ENCODE measurements around the gene BRD9.
A peak's percentile ranks its signal among the peaks of the same experiment; 100 is the strongest.
"Not testable (repeated sequence)": the region's sequence is repeated elsewhere in the genome, so short reads cannot be mapped to it uniquely, and the experiment has no call there.

Gene BRD9

DNA sequence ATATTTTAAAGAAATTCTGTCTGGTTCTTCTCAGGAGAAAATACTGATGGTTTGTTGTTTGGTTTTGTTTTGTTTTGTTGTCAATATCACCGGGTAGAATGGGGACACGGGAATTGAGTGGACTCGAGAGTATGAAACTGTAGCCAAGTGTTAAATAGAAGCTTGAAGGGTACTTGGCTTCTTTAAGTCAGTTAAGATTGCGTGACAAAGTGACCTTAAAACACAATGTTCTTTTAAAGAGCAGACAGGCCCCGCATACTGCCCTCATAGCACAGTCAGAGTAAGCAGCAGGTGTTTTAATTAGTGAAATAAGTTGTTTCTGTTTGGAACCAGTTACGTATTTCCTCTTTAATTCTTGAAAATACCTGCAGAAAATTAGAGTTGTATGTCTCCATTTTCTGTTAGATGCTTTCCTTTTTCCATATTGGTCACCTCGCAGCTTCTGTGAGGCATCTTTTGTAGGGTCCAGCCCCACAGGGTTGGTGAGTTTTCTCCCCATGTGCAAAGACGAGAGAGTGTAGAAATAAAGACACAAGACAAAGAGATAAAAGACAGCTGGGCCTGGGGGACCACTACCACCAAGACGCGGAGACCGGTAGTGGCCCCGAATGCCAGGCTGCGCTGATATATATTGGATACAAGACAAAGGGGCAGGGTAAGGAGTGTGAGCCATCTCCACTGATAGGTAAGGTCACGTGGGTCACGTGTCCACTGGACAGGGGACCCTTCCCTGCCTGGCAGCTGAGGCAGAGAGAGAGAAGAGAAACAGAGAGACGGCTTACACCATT, 9.7 kb upstream of the BRD9 start:
- DNase-seq: no peak

DNA sequence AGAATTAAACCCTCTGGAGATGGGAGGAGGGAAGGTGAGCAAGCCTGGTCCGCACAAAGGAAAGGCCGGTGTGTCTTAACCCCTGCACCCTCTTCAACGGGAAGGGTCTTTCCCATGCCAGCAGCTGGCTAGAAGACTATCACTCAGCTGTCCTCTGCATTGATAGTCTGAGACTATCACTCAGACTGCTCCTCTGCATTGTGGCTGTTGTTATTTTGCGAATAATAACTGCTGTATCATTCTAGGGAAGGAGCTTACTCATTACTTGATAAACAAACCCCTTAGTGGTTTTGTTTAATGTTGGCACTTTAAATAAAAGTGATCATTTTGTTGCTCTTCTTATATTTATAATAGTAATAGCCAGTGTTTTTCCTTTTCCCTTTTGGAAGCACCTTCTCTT, 8.2 kb upstream of the BRD9 start:
- no peak for DNase-seq

DNA sequence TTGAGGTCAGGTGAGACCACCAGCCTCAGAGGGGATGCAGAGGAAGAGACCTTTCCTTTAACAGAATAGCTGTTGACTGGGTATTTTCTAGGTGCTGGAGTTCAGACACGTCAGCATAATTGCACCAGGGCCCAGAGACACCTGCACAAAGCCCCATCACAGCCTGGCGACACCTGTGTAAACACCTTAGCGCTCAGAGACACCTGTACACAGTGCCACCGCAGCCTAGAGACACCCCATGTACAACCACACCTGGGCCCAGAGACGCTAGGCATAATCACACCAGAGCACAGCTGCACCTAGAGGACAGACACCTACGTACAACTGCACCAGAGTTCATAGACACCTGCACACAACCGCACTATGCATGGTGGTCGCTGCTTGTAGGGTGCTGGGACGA, 1.1 kb upstream of the BRD9 start:
- peak in 1 of 2 experiments; percentile 36 for DNase-seq

DNA sequence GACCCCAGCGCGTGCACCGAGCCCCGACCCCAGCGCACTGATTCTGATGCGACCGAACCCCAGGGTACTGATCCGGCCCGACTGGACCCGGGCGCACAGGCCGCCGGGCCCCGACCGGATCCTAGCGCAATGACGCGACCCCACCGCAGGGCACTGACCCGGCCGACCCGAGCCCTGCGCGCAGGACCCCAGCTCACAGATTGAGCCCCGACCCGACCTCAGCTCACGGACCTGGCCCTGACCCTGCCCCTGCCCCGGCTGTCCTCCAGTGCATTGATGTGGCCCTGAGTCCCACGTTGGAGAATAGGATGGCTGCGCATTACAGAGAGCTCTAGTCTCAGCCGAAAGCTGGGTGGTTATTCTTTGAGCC, 521 bp upstream of the BRD9 start:
- DNase-seq: peak in 1 of 2 experiments; percentile 12

DNA sequence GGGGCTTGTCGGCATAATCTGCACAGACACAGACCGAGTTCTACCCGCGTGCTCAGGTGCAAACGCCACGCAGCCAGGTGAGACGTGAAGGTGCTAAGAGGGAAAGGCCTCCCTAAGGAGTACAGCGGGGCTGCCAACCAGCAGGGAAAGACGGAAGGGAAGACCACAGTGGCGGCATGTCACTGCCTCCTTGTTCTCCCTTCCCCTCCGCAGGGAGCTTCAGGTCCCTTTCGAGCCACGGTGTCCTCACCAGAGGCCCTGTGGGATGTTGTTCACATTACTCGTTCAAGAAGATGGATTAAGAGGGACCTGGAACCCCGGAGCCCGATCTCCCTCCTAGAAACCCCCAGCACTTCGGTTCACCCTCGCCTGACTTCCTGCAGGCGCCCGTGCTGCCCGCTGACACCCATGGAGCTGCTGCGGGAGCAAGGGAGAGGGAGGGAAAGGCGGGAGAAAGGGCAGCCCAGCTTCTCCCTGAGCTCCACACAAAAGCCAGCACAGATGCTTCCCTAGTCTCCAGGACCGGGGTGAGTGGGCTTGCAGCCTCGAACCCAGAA, 686 bp downstream of the BRD9 start:
- peak in 1 of 2 experiments; percentile 47 for DNase-seq

- DNase-seq: peak; percentile 24 to 72
These were observed 1.3 kb downstream of the BRD9 start for GRCh38 chr5:891117-891836.

GRCh38 chr5:889075-889710, 3.4 kb downstream of the BRD9 start:
- no peak for DNase-seq

DNA sequence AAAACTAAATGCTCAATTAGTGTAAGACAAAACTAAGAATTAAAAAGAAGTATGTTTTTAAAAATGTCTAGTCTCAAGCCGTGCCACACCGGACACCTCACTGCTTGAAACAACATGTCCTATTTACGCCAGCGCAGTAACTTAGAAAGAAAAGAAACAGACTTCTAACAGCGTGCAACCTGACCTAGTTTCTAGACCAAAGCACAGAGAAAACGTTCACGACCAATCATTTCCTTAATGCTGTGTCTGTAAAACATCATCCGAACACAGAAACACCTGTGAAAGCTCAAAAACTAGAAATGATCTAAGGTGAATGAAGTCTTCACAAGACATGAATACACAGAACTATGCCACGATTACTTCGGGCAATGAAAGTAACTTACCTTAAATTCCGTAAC, 4.0 kb downstream of the BRD9 start:
- DNase-seq: no peak

DNA sequence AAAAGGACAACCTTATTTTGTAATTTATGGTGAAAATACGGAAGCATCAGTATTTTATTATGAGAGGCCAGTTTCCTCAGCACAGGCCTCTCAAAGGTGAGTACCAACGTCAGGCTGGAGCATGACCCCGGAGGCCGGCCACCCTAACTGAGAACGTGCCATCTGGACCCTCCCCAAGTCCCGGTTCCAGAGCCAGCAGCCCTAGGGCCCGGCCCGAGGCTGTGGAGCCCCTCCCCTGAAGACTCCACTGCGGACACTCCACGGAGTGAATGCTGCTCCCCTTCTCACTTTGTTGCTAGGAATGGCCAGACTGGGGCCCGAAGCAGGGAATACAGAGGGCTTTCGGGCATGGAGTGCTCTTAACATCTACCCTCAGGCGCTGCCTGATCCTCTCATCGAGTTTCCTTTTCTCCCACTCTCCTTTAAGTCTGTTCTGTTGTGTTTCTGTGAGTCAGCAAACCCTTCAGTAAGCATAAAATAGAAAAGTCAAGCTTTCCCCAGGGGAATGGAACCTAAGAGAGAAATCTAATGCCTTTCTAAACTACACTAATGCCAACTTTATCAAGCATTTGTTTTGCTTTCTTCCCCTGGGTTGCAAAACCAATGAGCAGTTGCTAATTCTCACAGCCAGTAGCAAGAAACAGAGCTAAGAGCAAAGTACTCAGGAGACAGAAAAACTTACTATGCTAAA, 4.5 kb downstream of the BRD9 start:
- no peak for DNase-seq

DNA sequence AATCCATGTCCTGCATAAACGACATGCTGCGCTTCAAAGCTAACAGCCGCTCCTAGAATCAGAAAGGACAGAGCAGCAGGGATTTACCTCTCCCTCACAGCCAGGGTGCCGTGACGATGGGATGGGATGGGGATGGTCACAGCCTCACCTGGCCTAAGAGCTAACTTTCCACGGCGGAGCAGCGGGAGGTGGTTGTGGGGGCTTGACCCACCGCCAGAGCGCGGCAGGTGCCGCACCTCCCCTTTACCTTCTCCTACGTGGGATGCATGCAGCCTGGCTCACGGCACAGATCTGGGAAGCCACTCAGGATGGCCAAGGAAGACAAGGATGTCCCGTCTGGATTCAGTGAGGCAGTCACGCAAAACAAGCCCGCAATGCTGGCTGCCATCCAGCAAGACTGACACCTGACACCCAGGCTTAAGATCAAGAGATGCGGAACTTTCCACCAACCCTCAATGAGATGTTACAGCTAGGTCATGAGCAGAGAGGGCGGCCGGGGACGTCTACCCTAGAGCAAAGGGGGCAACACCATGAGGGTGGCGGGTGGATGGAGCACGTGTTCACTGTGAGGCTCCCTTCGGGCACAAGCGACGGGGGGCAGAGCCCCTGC, 5.8 kb downstream of the BRD9 start:
- no peak for DNase-seq

DNA sequence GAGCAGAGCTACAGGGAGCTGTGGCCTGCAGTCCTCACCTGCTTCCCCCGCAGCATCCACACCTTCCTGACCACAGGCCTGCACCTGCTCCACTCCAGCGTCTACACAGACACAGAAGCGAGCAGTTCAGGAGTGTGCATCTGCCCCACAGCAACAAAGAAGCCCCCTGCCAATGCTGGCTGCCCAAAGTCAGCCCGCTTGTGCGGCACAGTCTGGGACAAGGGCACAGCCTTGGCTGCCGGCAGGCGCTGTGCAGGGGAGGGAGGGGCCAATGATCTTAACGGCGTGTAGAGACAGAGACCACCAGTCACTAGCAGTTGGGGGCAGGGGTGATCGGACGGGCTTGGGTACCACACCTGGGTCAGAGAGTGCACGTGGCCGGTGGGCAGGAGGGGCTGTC, 6.6 kb downstream of the BRD9 start:
- DNase-seq: no peak

DNA sequence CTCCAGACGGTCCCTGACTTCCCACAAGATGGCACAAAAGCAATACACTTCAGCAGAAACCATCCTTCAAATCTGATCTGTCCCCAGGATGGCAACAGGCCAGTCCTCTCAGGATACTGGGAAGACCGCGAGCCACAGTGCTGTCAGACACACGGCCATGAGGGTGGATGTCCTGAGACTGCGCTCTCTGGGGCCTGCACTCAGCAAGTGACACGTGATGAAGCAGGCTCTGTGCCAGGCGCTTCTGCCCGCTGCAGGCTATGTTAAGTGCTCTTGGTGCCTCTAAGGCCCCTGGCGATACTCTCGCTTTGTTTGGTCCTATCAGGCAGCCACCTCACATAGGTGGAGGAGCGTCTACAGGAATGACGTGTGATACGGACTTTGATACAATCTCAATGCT, 7.1 kb downstream of the BRD9 start:
- no peak for DNase-seq

DNA sequence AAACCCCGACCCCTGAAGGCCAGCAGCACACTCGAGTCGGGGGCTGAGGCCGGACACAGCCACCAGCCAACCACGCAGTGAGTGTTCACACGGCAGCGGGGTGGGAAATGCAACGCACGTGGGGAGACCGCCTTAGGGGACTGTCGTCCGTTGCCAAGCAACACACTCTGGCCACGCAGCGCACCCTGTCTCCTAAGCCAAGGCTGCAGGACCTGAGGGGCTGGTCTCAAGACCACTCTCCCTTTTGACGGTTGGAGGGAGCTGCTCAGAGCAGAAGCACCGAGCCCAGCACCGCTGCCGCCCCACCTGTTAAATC, 7.5 kb downstream of the BRD9 start:
- DNase-seq: no peak

DNA sequence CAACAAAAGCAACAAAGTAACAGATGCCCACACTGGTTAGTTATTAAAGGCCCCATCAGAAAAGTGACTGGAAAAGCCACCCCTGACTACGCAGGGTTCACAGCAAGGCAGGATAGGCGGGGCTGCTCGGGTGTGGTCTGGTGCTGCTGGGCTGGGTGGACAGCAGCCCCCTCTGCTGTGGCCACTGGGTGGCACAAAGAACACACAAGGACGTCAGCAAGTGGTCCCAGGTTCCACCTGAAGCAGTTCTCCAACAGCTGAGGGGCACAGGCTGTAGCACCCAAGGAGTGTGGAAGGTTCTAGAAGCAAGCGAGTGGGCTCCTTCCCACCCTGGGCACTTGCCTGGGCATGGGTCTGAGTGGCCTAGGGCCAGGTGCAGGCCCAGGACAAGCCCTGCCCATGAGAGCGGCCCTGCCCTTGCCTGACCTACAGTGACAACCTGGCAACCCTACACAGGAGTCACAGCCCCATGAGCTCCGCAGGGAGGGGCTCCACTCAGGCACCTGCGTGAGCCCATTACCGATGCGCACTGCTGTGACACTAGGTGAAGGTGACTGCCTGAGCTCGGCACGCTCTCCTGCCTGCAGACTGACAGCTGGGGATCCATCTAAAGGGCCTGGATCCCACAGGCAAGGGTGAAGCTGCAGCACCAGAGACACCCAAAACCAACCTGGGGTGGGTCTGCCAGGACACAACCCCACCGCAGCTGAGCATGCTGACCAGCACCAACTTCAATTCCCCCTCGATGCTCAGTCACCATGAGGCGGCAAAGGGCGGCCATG, 8.1 kb downstream of the BRD9 start:
- DNase-seq: no peak

DNA sequence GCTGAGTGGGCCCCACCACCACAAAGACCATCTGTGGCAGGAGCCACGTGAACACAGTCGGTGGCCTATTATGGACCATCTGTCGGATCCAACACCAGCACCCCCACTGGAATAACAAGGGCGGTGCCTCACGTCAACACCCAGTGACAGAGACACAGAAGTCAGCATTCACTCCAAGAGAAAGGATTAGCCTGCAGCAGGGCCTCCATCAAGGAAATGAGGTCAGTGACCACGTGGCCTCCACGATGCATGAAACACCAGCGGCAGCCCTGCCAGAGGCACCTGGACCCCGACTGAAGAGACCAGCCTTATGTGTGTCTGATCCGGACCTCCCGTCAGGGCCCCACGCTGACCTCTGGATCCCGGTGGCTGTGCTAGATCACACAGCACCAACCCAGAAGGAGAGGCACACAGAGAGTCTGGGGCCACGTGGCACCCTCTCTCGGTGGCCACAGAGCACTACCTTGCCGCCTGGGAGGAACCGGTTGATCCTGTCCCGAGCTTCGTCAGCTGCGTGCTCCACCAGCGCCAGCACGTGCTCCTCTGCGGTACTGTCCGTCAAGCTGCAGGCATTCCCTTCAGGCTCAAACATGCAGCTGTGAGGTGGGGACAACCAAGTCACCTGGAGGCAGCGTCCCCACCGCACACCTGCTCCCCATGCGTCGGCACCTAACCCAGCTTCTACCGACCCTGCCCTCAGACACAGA, 9.0 kb downstream of the BRD9 start:
- DNase-seq: no peak

DNA sequence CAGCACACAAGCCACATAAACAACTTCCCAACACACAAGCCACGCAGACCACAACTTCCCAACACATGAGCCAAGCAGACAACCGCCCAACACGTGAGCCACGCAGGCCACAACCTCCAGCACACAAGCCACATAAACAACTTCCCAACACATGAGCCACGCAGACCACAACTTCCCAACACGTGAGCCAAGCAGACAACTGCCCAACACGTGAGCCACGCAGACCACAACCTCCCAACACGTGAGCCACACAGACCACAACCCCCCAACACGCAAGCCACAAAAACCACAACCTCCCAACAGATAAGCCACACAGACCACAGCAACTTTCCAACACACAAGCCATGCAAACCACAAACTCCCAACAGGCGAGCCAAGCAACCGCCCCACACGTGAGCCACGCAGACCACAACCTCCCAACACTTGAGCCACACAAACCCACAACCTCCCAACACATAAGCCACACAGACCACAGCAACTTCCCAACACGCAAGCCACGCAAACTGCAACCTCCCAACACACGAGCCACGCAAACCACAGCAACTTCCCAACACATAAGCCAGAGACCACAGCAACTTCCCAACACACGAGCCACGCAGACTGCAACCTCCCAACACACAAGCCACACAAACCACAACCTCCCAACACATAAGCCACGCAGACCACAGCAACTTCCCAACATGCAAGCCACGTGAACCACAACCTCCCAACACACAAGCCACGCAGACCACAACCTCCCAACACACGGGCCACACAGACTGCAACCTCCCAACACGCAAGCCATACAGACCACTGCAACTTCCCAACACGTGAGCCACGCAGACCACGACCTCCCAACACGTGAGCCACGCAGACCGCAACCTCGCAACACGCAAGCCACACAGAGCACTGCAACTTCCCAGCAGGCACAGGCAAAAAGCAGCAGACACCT, 10.1 kb downstream of the BRD9 start:
- no peak for DNase-seq

DNA sequence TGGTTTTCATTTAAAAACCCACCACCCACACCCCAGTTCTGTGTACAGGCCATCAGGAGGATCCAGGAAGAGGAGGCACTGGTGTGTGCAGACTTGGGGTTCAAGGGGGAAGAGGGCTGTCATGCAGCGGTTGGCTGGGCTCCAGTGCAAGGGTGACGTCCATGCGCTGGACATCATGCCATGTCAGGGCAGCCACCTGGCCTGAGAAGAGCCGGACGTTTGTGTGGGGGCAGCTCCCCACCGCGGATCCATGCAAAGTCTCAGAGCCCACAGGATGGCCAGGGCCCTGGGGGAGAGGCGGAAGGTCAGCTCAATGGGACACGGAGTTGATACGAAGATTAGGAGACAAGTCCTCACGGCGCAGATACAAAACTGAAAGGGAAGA, 11.1 kb downstream of the BRD9 start:
- no peak for DNase-seq

- no peak for DNase-seq
These were observed 11.6 kb downstream of the BRD9 start for GRCh38 chr5:880816-881550.

GRCh38 chr5:878677-879076, 13.9 kb downstream of the BRD9 start:
- DNase-seq: not testable (repeated sequence)

- DNase-seq: no peak
These were observed 14.5 kb downstream of the BRD9 start for GRCh38 chr5:878125-878524.

All from NCI-H526 (cell line).